ENCODE results near the gene MTHFD1. TPM values are rescaled to one million over a fixed set of nuclear protein-coding genes. Genes with fewer than 3 reads are reported as not detected.

The MTHFD1 gene
- polyA plus RNA-seq, 1 of the 3 experiments (the other 2 are of a cell fraction), result 31.0 TPM

GRCh38 chr14:64468451-64468850 is 80.3 kb downstream of the MTHFD1 start:
- 93% methylated on average over 3 of the region's 3 CpGs for WGBS (ENCODE audit: low lambda C conversion rate)

More at GRCh38 chr14:64468451-64468850, 80.3 kb downstream of the MTHFD1 start:
- H3K4me3 ChIP-seq (ENCODE audit: low read depth in 2 of 2, low read length in 1 of 2), result no peak overlapping the region
- H3K4me1 ChIP-seq (ENCODE audit: control insufficient read depth in 1 of 2, insufficient read depth in 2 of 2, low read depth in 1 of 2, low read length in 1 of 2), result peaks cover 4 to 13% of the 10 kb centered on the region in 2 experiments; a peak in 2 of 4 replicates
- ChIA-PET CTCF (interaction anchor here (2.1 to 5.5 kb wide), 3 partner anchors 10 to 124 kb away, joined by 7 to 28 read pairs (median 15); no protein-coding TSS in a partner anchor), POLR2A (no interaction called here)
- no peak overlapping the region for H3K4me2 ChIP-seq
- H3K9me2 ChIP-seq, result no peaks in the 10 kb centered on the region
- H3K9ac ChIP-seq, result no peak overlapping the region
- DNase-seq, result no peak
- TF ChIP-seq RXRA (IDR thresholded peaks at IDR 0.05; ENCODE audit: borderline replicate concordance, low read depth) (no peak), NRF1 (IDR thresholded peaks at IDR 0.05; ENCODE audit: low read depth, low read length) (no peak), FOSL2 (IDR thresholded peaks at IDR 0.05; ENCODE audit: borderline replicate concordance, low read depth) (no peak), RAD21 (IDR thresholded peaks at IDR 0.05; ENCODE audit: low read length) (no peak), EP300 (IDR thresholded peaks at IDR 0.05; ENCODE audit: borderline replicate concordance in 1 of 2, low read depth in 1 of 2, low read length in 1 of 2) (no peak), SMC3 (IDR thresholded peaks at IDR 0.05; ENCODE audit: low read depth, low read length) (no peak), MEF2A (IDR thresholded peaks at IDR 0.05; ENCODE audit: borderline replicate concordance, low read depth) (no peak), RCOR1 (IDR thresholded peaks at IDR 0.05; ENCODE audit: low read length) (no peak), ELF1 (IDR thresholded peaks at IDR 0.05) (no peak), SIN3A (IDR thresholded peaks at IDR 0.05; ENCODE audit: borderline replicate concordance, low read depth, low read length) (no peak), TCF12 (IDR thresholded peaks at IDR 0.05) (no peak), RFX5 (IDR thresholded peaks at IDR 0.05; ENCODE audit: low read length) (no peak), FOXJ3 (CRISPR knock-in tag; IDR thresholded peaks at IDR 0.05) (no peak), EZH2phosphoT487 (IDR thresholded peaks at IDR 0.05; ENCODE audit: borderline replicate concordance, low read depth) (no peak), MAX (IDR thresholded peaks at IDR 0.05; ENCODE audit: low read depth) (no peak)
- TF ChIP-seq, protein P1, sequence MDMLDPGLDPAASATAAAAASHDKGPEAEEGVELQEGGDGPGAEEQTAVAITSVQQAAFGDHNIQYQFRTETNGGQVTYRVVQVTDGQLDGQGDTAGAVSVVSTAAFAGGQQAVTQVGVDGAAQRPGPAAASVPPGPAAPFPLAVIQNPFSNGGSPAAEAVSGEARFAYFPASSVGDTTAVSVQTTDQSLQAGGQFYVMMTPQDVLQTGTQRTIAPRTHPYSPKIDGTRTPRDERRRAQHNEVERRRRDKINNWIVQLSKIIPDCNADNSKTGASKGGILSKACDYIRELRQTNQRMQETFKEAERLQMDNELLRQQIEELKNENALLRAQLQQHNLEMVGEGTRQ (IDR thresholded peaks at IDR 0.05; ENCODE audit: borderline replicate concordance, low read depth, low read length), result no peak
- TF ChIP-seq, protein P2, sequence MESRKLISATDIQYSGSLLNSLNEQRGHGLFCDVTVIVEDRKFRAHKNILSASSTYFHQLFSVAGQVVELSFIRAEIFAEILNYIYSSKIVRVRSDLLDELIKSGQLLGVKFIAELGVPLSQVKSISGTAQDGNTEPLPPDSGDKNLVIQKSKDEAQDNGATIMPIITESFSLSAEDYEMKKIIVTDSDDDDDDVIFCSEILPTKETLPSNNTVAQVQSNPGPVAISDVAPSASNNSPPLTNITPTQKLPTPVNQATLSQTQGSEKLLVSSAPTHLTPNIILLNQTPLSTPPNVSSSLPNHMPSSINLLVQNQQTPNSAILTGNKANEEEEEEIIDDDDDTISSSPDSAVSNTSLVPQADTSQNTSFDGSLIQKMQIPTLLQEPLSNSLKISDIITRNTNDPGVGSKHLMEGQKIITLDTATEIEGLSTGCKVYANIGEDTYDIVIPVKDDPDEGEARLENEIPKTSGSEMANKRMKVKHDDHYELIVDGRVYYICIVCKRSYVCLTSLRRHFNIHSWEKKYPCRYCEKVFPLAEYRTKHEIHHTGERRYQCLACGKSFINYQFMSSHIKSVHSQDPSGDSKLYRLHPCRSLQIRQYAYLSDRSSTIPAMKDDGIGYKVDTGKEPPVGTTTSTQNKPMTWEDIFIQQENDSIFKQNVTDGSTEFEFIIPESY (IDR thresholded peaks at IDR 0.05; ENCODE audit: borderline replicate concordance, low read depth), result no peak
- TF ChIP-seq, protein P3, sequence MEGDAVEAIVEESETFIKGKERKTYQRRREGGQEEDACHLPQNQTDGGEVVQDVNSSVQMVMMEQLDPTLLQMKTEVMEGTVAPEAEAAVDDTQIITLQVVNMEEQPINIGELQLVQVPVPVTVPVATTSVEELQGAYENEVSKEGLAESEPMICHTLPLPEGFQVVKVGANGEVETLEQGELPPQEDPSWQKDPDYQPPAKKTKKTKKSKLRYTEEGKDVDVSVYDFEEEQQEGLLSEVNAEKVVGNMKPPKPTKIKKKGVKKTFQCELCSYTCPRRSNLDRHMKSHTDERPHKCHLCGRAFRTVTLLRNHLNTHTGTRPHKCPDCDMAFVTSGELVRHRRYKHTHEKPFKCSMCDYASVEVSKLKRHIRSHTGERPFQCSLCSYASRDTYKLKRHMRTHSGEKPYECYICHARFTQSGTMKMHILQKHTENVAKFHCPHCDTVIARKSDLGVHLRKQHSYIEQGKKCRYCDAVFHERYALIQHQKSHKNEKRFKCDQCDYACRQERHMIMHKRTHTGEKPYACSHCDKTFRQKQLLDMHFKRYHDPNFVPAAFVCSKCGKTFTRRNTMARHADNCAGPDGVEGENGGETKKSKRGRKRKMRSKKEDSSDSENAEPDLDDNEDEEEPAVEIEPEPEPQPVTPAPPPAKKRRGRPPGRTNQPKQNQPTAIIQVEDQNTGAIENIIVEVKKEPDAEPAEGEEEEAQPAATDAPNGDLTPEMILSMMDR (IDR thresholded peaks at IDR 0.05), result no peak
- TF ChIP-seq, protein P4, sequence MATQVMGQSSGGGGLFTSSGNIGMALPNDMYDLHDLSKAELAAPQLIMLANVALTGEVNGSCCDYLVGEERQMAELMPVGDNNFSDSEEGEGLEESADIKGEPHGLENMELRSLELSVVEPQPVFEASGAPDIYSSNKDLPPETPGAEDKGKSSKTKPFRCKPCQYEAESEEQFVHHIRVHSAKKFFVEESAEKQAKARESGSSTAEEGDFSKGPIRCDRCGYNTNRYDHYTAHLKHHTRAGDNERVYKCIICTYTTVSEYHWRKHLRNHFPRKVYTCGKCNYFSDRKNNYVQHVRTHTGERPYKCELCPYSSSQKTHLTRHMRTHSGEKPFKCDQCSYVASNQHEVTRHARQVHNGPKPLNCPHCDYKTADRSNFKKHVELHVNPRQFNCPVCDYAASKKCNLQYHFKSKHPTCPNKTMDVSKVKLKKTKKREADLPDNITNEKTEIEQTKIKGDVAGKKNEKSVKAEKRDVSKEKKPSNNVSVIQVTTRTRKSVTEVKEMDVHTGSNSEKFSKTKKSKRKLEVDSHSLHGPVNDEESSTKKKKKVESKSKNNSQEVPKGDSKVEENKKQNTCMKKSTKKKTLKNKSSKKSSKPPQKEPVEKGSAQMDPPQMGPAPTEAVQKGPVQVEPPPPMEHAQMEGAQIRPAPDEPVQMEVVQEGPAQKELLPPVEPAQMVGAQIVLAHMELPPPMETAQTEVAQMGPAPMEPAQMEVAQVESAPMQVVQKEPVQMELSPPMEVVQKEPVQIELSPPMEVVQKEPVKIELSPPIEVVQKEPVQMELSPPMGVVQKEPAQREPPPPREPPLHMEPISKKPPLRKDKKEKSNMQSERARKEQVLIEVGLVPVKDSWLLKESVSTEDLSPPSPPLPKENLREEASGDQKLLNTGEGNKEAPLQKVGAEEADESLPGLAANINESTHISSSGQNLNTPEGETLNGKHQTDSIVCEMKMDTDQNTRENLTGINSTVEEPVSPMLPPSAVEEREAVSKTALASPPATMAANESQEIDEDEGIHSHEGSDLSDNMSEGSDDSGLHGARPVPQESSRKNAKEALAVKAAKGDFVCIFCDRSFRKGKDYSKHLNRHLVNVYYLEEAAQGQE (IDR thresholded peaks at IDR 0.05; ENCODE audit: low read depth, low read length), result no peak
- peaks cover 0 to 5% of the 10 kb centered on the region in 2 experiments for H3K36me3 ChIP-seq (replicated peaks in 1 of 2; ENCODE audit: control insufficient read depth in 1 of 2, insufficient read depth in 2 of 2, low read length in 1 of 2)
- no peaks in the 10 kb centered on the region for H3K9me3 ChIP-seq
- H3K27me3 ChIP-seq (ENCODE audit: insufficient read depth), result no peaks in the 10 kb centered on the region
- H2AFZ ChIP-seq (ENCODE audit: low read depth), result no peak overlapping the region
- no peaks in the 10 kb centered on the region for H4K20me1 ChIP-seq (ENCODE audit: insufficient read depth)
- H3K79me2 ChIP-seq (ENCODE audit: insufficient read depth), result no peaks in the 10 kb centered on the region
- H3K27ac ChIP-seq (ENCODE audit: low read depth in 2 of 2, low read length in 1 of 2), result no peak overlapping the region
- peaks cover 8% of the 10 kb centered on the region for H3F3A ChIP-seq (replicated peaks; ENCODE audit: insufficient read depth)

All from SK-N-SH (cell line).